Thoracic aorta (tissue), 2 donors: Measurements from ENCODE around the gene CNN3. TPM values are rescaled to one million over a fixed set of nuclear protein-coding genes. Genes with fewer than 3 reads are reported as not detected.
A peak's percentile ranks its signal among the peaks of the same experiment; 100 is the strongest.

Experiments
- ATAC-seq: fragments of 150-250 bp; one replicate; pipeline ENCODE4 v1.8.0; 2017; ENCODE audit warnings: low read depth; ENCODE audit not compliant: insufficient number of reproducible peaks, low FRiP score
- DNase-seq: peaks from one replicate; pipeline ENCODE4 v3.0.0-alpha.2; 2020; ENCODE audit warnings: low spot score
- H3K27ac ChIP-seq, 2 donors: fragments of 200-600 bp; sonication (generic); 1 replicate in 1 of 2; 2 replicates in 1 of 2; pipeline ENCODE4 v1.5.1; 2016; ENCODE audit warnings: mild to moderate bottlenecking in 2 of 2, moderate library complexity in 2 of 2
- H3K27me3 ChIP-seq: fragments of 200-600 bp; sonication (generic); replicated peaks from 2 replicates; pipeline ENCODE4 v1.6.0; 2016; ENCODE audit warnings: mild to moderate bottlenecking; ENCODE audit not compliant: insufficient read depth
- H3K36me3 ChIP-seq: fragments of 200-600 bp; sonication (generic); one replicate; pipeline ENCODE4 v1.5.1; 2016
- H3K4me1 ChIP-seq, 2 donors: fragments of 200-600 bp; sonication (generic); 1 replicate in 1 of 2; 2 replicates in 1 of 2; pipeline versions ENCODE4 v1.5.1 to v1.6.0; 2016; ENCODE audit warnings: low read depth in 2 of 2, mild to moderate bottlenecking in 1 of 2; ENCODE audit not compliant: control insufficient read depth in 1 of 2
- H3K4me3 ChIP-seq: fragments of 200-600 bp; sonication (generic); 2 replicates; pipeline ENCODE4 v1.5.1; 2016; ENCODE audit warnings: mild to moderate bottlenecking
- H3K9me3 ChIP-seq: fragments of 200-600 bp; sonication (generic); 2 replicates; pipeline ENCODE4 v1.5.1; 2016
- total RNA-seq, 2 donors: library from RNA; depleted of rRNA; stranded (reverse); fragments of >200 nt; gene quantifications; one replicate each; pipeline versions ENCODE4 v1.1.0 to v1.2.3, GENCODE V29; 2016
- TF ChIP-seq, protein P1 (sequence below): fragments of 200-600 bp; sonication (generic); IDR thresholded peaks from one replicate; pipeline ENCODE4 v1.5.1; 2019; ENCODE audit warnings: antibody characterized with exemption

Gene CNN3
- total RNA-seq, 2 donors from 2014 or later, result 225 to 257 TPM

DNA sequence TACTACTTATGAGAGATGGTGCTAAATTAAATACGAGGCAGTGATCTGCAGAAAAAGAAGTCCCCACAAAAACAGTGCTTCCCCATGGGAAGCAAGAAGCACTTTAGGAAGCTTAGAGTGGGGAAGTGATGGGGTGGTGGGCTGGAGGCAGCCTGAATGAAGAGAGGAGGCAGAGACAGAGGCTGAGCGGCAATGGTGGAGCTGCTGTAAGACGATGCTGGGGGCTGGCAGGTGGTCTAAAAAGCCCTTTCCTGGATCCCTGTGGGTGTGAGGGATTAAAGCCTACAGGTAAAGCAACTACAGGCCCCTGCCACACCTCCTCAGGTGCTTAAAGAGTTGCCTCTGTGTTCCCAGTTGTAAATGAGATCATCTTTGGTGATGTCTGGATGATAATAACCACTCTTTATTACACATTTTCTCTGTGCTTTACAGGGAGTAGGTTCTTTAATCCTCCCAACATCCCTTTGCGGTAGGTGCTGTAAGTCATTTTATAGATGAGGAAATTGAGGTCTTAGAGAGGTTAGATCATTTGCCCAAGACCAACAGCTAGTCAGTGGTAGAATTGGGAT, 39.2 kb downstream of the CNN3 start:
- DNase-seq (no peak), ATAC-seq (no peak)
- Histone ChIP-seq H3K4me1 (peaks cover 16 to 26% of the 10 kb centered on the region in 2 donors), H3K4me3 (no peak overlapping the region), H3K27ac (no peak overlapping the region), H3K36me3 (no peaks in the 10 kb centered on the region), H3K27me3 (no peaks in the 10 kb centered on the region), H3K9me3 (no peaks in the 10 kb centered on the region)
- TF ChIP-seq, protein P1, sequence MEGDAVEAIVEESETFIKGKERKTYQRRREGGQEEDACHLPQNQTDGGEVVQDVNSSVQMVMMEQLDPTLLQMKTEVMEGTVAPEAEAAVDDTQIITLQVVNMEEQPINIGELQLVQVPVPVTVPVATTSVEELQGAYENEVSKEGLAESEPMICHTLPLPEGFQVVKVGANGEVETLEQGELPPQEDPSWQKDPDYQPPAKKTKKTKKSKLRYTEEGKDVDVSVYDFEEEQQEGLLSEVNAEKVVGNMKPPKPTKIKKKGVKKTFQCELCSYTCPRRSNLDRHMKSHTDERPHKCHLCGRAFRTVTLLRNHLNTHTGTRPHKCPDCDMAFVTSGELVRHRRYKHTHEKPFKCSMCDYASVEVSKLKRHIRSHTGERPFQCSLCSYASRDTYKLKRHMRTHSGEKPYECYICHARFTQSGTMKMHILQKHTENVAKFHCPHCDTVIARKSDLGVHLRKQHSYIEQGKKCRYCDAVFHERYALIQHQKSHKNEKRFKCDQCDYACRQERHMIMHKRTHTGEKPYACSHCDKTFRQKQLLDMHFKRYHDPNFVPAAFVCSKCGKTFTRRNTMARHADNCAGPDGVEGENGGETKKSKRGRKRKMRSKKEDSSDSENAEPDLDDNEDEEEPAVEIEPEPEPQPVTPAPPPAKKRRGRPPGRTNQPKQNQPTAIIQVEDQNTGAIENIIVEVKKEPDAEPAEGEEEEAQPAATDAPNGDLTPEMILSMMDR, result no peak

DNA sequence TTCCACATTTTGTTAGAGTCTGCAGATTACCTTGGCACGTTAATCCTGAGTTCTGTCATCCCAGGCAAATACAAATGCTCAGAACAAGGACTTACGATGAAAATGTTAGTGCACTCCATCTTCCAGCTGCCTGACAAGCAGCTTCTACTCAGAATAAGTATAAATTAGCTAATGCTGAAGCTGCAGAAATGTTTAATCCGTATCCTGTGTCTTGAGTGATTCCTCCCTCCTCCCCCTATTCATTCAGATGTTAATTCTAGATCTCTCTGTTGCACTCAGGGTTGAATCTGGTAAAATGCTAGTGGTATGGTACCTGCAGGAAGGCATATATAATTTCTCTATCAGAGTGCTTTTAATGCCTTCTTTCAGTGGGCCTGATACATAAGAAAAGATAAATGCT, 39.8 kb downstream of the CNN3 start:
- Histone ChIP-seq H3K27ac (no peak overlapping the region), H3K4me1 (peaks cover 16 to 26% of the 10 kb centered on the region in 2 donors), H3K36me3 (no peaks in the 10 kb centered on the region), H3K27me3 (no peaks in the 10 kb centered on the region), H3K4me3 (no peak overlapping the region), H3K9me3 (no peaks in the 10 kb centered on the region)
- TF ChIP-seq, protein P1, result no peak
- ATAC-seq, result no peak
- DNase-seq, result no peak

DNA sequence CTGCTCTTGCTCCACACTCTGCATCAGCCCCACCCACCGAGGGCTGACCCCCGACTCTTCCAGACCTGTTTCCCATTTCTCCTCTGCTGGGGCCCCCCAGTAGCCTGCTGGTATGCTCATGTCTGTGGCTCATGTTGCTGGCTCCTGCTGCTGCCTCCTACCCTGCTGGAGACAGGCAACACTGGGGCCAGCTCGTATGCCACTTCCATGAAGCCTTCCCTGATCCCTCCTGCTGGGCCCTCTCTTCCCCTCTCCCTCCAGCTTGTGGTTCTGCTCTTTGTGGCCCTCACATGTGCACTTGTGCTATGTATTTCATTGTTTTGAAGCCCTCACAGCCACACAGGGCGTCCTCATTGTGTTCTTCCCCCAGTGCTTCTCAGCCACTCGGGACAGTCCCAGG, 40.5 kb downstream of the CNN3 start:
- no peak for DNase-seq
- TF ChIP-seq, protein P1, result no peak
- Histone ChIP-seq H3K9me3 (no peaks in the 10 kb centered on the region), H3K36me3 (no peaks in the 10 kb centered on the region), H3K4me3 (no peak overlapping the region), H3K4me1 (peaks cover 16 to 26% of the 10 kb centered on the region in 2 donors), H3K27me3 (no peaks in the 10 kb centered on the region), H3K27ac (no peak overlapping the region)
- no peak for ATAC-seq

DNA sequence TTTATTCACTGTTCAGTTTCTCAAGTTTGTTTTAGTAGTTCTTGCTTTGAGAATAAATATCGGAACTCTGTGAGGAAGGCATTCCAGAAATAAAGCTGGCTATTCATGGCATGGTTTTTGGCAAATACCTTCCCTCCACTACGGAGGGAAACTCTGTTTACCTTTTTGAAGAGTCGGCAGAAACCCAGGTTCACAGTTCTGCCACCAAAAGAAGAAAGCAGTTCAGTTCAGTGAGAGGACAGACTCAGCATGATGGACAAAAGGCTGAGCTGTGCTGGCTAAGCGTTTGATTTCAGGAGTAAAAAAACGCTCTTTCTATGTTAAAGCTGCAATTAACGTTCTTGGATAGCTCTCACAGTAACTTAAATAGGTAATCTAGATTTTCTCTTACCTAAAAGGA, 42.4 kb downstream of the CNN3 start:
- TF ChIP-seq, protein P1, result no peak
- peaks cover 16 to 26% of the 10 kb centered on the region in 2 donors for H3K4me1 ChIP-seq
- DNase-seq (no peak), ATAC-seq (no peak)
- peak overlapping the region; percentile 55 to 79 for H3K27ac ChIP-seq
- no peaks in the 10 kb centered on the region for H3K27me3 ChIP-seq
- H3K9me3 ChIP-seq, result no peaks in the 10 kb centered on the region
- H3K36me3 ChIP-seq, result no peaks in the 10 kb centered on the region
- peak overlapping the region; percentile 39 for H3K4me3 ChIP-seq

DNA sequence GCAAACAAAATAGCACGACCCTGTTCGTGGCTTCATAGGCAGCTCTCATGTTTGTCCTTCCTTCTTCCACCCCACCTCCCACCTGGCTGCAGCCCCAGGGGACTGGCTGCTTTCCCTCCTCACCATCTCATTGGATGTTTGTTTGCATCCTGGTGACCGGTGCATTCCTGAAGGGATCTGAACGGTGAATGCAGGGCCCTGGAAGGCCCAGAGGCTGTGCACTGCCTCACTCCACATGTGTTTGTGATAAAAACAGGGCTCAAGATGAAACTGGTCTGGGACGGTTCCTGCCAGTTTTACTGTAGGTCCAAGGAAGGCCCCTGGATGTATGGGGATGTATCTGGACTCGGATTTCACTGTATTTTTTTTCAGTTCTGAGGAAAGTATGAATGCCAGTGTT, 42.8 kb downstream of the CNN3 start:
- H3K4me3 ChIP-seq, result peak overlapping the region; percentile 39
- DNase-seq, result no peak
- peaks cover 16 to 26% of the 10 kb centered on the region in 2 donors for H3K4me1 ChIP-seq
- H3K27ac ChIP-seq, result peak overlapping the region; percentile 55 to 79
- TF ChIP-seq, protein P1, result no peak
- no peaks in the 10 kb centered on the region for H3K9me3 ChIP-seq
- H3K36me3 ChIP-seq, result no peaks in the 10 kb centered on the region
- H3K27me3 ChIP-seq, result no peaks in the 10 kb centered on the region
- ATAC-seq, result no peak
